Suprapubic skin (tissue), 3 donors: ENCODE results near the gene HIVEP3.

Source experiments
- CTCF ChIP-seq, 2 donors: fragments of 200-600 bp in 1 of 2; fragments of 450-650 bp in 1 of 2; sonication (generic) in 1 of 2; IDR thresholded peaks; one replicate each; pipeline ENCODE4 v1.5.1; 2016 to 2019; ENCODE audit warnings: antibody characterized with exemption in 2 of 2, mild to moderate bottlenecking in 1 of 2, moderate library complexity in 1 of 2
- POLR2A ChIP-seq, 2 donors: fragments of 450-650 bp; IDR thresholded peaks; one replicate each; pipeline ENCODE4 v1.6.1; 2017; ENCODE audit warnings: antibody characterized with exemption in 2 of 2, mild to moderate bottlenecking in 2 of 2, moderate library complexity in 2 of 2

- TF ChIP-seq CTCF (IDR thresholded peaks at IDR 0.05) (no peak), POLR2A (IDR thresholded peaks at IDR 0.05) (no peak)
Observed at GRCh38 chr1:41668967-41669366, 249.8 kb downstream of the HIVEP3 start.
